Sciatic nerve (tissue), 2 donors: ENCODE data around the gene ANKUB1. TPM values are rescaled to one million over a fixed set of nuclear protein-coding genes. Genes with fewer than 3 reads are reported as not detected.
"Not testable (repeated sequence)": the region's sequence is repeated elsewhere in the genome, so short reads cannot be mapped to it uniquely, and the experiment has no call there.

Experiments used
- ATAC-seq: fragments of 200-7000 bp; cut with Tn5 transposase; one replicate; pipeline ENCODE4 v1.9.1; 2020; ENCODE audit warnings: mild to moderate bottlenecking, moderate library complexity
- DNase-seq: peaks from one replicate; pipeline ENCODE4 v3.0.0-alpha.2; 2020; ENCODE audit warnings: low spot score
- intact Hi-C: fragments of 100-400 bp; cut with DNase I; formaldehyde crosslinking; loops from one replicate; pipeline ENCODE4 v1.14.2; 2022
- total RNA-seq: library from RNA; stranded (reverse); fragmentation: NEBNext Ultra II Directional; extraction: Animal tissue kit (Norgen Biotek cat#: 25700); gene quantifications from one replicate; pipeline ENCODE4 v1.2.1, GENCODE V29; 2021
- donor health status: DM: no; HTN: no; CAD: no.
- donor health status: DM: no; HTN: no; CAD: no.

ANKUB1 gene, protein sequence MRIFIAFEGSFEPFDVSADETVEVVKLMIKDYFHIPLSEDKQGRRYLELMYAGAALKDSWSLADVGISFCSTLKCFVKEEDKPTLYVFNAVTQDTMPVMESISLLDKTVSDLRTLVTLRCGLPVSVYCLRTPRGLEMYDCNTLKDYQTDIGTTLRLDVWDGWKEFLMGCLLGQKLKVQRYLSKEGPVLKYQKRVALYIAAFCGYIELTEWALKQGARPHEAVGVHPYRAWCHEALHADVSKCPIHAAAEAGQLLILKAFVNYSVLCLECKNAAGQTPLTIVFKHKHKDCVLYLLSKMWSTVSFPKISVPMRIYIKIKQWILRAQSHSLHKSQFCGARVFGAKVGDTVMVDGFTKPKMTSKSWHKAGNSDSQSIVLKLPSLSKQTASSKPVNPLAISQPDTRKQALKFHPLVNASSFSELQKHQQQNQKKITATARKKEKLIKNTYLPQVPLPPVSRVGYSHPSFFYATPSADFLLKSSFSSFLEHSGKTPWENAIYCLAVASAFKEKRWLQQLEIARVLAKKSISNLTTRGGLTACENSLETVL
- total RNA-seq: 2.8 TPM

DNA sequence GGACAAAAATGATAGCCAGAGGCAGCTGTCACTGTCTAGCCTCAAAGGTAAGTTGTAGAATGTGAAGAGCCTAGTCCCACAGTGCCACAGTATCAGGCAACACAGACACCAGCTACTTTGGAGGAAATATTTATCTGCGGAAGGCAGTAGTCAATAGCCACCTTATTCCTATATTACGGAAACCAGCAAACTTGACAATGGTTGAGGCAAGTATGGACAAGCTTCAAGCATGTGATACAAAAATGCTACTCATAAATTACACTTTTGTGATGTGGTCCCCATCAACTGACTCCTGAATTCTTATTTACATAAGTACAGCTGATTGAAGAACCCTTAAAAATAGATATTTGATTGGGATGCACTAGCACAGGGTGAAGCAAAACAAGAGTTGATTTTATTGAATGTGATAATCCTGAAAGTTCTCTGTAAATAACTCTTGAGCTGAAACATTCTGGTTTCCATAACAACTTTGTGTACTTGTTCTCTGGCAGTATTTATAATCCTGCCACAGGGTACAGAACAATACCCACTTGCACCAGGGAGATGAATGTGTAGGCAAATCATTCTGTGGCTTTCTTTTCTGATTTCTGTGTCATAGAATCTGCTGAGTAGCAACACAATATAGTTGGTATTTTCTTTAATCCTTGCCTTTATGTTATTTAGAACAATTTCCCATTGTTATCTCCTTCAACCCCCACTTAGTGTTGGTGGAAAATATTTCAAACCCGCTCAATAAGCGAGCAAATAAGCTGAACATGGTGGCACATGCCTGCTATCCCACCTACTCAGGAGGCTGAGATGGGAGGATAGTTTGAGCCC is at the start of gene ANKUB1:
Gene ANKUB1, minus strand, starts transcription at position 103 of the 819 bp plus-strand sequence. CDS start 188 bp downstream, outside the sequence.
- intact Hi-C loops: no loop called here
- DNase-seq (no peak), ATAC-seq (peak; percentile 38)

DNA sequence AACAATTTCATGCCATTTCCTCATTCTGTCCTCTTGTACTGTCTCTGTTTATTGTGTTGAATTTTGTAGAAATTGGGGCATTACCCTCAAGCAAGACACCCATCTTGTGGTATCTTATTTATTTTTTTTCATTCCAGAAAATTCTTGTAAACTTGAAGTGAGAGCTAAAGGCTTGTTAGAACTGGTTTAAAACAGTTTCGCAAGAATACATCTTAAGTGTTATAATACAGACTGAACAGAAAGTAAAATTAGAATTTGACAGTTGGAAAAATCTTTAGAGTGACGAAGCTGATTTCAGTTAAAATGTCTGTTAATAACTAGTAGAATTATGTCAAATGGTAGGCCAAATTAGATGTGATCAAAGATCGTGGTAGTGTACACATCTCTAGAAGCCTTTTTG is 47.5 kb upstream of the ANKUB1 start:
- ATAC-seq (no peak), DNase-seq (no peak)
- intact Hi-C loops: no loop called here

DNA sequence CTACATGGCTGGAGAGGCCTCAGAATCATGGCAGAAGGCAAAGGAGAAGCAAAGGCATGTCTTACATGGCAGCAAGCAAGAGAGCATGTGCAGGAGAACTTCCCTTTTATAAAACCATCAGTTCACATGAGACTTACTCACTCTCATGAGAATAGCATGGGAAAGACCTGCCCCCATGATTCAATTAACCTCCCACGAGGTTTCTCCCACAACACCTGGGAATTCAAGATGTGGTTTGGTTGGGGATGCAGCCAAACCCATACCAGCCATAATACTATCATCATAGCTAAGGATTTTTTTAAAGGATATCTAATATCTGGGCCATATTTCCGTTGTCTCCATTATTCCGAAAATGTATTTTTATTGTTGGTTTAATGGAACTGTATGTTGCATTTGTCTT is 47.1 kb upstream of the ANKUB1 start:
- DNase-seq, ATAC-seq, intact Hi-C loops: not testable (repeated sequence)

DNA sequence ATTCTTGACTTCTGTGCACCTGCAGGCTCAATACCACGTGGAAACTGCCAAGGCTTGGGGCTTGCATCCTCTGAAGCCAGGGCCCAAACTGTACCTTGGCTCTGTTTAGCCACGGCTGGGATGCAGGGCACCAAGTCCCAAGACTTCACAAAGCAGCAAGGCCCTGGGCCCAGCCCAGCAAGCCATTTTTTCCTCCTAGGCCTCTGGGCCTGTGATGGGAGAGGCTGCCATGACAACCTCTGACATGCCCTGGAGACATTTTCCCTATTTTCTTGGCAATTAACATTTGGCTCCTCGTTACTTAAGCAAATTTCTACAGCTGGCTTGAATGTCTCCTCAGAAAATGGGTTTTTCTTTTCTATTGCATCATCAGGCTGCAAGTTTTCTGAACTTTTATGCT is 46.1 kb upstream of the ANKUB1 start:
- DNase-seq, ATAC-seq, intact Hi-C loops: not testable (repeated sequence)

DNA sequence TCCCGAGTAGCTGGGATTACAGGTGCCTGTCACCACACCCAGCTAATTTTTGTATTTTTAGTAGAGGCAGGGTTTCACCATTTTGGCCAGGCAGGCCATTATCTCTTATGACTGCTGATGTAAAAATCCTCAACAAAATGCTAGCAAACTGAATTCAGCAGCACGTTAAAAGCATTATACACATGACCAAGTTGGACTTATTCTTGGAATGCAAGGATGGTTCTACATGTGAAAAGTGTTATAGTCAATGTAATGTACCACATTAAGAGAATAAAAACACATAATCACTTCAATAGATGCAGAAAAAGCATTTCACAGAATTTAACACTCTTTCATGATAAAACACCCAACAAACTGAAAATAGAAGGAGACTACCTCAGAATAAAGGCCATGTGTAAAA is 40.9 kb upstream of the ANKUB1 start:
- ATAC-seq: no peak
- intact Hi-C loops: no loop called here

DNA sequence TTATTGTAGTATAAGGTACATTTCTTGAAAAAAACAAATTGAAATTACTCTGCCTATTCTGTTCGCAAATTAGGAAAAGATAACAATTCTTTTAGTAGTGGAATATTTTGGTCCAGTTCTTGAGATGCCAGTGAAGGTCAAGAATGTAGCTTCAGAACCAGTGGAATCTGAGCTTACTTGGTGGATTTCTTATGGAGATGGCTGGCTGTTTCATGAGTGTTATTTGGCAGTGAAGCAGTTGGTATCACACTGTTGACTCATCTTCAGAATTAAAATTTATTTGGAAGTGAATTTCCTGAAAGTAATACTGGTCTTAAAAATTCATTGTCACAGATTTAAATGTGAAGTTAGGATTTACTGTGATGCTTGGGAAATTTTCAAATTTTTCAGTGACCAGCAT is 39.7 kb upstream of the ANKUB1 start:
- intact Hi-C loops: no loop called here
- DNase-seq (no peak), ATAC-seq (no peak)

More for the DNA sequence above, 40.9 kb upstream of the ANKUB1 start:
- DNase-seq: no peak

DNA sequence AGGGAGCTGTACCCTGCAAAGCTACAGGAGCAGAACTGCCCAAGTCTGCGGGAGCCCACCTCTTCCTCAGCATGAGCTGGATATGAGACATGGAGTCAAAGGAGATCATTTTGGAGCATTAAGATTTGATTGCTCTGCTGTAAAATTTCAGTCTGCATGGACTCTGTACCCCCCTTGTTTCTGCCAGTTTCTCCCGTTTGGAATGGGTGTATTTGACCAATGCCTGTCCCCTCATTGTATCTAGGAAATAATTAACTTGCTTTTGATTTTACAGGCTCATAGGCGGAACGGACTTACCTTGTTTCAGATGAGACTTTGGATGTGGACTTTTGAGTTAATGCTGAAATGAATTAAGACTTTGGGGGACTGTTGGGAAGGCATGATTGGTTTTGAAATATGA is 39.0 kb upstream of the ANKUB1 start:
- no peak for DNase-seq
- ATAC-seq: no peak
- intact Hi-C loops: no loop called here

DNA sequence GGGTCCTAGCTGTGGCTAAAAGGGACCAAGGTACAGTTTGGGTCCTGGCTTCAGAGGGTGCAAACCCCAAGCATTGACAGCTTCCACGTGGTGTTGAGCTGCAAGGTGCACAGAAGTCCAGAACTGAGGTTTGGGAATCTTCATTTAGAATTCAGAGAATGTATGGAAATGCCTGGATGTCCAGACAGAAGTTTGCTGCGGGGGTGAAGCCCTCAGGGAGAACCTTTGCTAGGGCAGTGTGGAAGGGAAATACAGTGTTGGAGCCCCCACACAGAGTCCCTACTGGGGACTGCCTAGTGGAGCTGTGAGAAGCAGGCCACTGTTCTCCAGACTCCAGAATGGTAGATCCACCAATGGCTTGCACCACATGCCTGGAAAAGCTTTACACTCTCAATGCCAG is 38.5 kb upstream of the ANKUB1 start:
- ATAC-seq: no peak
- DNase-seq: no peak
- intact Hi-C loops: no loop called here

DNA sequence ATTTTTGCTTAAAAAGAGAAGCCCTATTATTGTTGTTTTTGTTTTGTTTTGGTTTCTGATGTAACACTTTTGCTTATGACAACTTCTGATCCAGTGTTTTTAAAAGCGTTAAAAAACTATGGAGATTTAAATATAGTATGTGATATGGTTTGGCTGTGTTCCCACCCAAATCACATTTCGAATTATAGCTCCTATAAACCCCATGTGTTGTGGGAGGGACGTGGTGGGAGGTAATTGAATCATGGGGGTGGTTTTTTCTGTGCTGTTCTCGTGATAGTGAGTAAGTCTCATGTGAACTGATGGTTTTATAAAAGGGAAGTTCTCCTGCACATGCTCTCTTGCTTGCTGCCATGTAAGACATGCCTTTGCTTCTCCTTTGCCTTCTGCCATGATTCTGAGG is 37.3 kb upstream of the ANKUB1 start:
- ATAC-seq, intact Hi-C loops, DNase-seq: not testable (repeated sequence)

DNA sequence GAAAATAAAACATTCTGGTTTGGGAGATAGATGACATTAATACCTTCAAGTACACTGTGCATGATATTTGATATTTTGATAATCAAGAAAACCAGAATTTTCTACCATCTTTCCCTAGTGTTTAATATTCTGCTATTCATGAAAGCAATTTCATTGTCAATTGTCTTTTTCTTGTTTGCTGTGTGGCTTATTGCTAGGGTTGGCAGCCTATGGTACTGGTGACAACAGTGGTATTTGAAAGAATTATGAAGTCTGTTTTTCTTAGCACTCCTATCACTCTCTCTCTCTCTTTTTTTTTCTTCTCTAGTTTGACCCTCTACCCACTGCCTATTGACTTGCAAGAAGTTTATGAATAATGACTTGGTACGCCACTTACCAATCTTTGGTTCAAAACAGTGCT is 36.0 kb upstream of the ANKUB1 start:
- intact Hi-C loops: no loop called here
- ATAC-seq (no peak), DNase-seq (no peak)

DNA sequence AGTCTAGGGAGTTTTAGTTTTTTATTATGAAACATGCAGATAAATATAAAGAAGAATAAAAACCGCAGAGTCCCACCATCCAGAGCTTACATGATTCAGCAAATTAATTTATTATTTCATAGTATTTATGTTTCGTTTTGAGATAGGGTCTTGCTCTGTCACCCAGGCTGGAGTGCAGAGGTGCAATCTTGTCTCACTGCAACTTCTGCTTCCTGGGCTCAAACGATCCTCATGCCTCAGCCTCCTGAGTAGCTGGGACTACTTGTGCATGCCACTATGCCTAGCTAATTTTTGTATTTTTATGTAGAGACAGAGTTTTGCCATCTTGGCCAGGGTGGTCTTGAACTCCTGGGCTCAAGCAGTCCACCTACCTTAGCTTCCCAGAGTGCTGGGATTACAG is 34.3 kb upstream of the ANKUB1 start:
- no peak for DNase-seq
- no peak for ATAC-seq
- intact Hi-C loops: no loop called here

DNA sequence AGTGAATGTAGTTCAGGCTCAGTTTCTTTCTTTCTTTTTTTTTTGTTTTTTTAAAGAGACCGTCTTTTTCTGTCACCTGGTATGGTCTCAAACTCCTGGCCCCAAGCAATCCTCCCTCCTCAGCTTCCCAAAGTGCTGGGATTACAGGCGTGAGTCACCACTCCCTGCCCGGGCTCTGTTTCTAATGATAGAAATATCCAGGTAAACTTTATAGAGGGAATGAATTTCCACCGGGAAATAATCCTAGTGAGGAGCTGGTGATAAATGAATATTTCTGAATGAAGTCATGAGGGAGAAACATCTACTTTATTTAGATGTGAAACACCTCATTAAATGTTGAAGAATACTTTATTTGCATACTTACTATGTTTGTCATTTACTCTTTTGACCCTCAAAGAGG is 27.8 kb upstream of the ANKUB1 start:
- ATAC-seq (no peak), DNase-seq (no peak)
- intact Hi-C loops: no loop called here

DNA sequence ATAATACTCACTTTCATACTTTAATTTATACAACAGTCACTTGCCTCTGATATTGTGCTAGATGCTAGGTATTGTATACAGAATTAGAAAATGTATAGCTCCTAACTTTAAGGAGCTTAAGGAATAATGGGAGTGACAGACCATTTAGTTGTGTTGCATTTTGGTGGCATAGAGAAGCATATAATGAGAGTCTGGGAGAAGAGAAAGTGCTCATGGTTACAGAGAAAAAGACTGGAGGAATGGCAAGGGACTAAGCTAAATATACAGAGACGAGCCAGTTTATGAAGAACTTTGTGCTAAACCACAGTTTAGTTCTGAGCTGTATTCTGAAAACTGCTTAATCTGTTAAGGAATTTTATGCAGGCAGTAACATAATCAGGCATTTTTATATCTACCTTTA is 27.1 kb upstream of the ANKUB1 start:
- DNase-seq: no peak
- intact Hi-C loops: no loop called here
- no peak for ATAC-seq

DNA sequence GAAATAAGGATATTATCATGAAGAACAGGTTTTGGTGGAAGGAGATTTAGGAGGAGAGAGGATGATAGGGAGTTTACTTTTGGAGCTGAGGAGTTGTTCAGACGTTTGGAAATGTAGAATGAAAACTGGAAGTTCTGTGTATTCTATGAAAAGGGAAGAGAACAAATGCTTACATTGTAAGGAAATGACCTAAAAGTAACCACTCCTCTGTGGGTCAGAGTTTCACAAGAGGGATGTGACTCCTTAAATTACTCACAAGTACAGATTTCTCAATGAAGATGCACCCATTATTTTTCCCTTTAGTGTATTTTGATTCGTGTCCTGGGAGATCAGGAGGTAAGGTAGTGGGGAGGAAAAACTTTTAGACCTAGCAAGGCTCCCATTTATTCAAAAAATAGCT is 24.6 kb upstream of the ANKUB1 start:
- intact Hi-C loops: no loop called here
- ATAC-seq: no peak
- no peak for DNase-seq

DNA sequence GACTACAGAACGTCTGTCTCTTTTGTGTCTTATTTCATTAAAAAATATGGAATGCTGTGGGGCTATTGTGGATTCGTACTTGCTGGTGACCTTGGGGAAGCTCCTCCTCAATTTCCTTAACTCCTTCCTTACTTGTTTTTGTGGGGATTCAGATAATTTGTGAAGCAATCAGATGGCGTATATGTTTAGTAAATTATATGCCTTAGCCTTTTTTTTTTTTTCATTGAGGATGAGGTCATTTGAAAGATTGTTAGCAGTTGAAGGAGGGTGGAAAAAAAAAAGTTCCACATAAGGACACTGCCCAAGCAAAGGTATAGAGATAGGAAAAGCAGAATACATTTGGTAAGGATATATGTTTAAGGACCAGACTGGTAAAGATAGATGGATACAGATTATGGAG is 24.0 kb upstream of the ANKUB1 start:
- ATAC-seq (no peak), DNase-seq (no peak)
- intact Hi-C loops: no loop called here

DNA sequence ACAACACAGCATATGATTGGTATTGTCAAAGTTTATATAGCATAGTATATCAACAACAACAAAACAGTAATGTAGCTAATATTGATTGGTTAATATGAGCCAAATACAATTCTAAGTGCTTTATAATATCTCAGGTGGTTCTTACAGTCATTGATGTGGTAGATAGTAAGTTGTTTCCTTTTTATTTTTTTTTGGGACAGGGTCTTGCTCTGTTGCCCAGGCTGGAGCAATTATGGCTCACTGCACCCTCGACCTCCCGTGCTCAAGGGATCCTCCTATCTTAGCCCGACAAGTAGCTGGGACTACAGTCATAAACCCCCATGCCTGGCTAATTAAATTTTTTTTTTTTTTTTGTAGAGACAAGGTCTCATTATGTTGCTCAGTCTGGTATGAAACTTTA is 23.4 kb upstream of the ANKUB1 start:
- DNase-seq (no peak), ATAC-seq (no peak)
- intact Hi-C loops: no loop called here

DNA sequence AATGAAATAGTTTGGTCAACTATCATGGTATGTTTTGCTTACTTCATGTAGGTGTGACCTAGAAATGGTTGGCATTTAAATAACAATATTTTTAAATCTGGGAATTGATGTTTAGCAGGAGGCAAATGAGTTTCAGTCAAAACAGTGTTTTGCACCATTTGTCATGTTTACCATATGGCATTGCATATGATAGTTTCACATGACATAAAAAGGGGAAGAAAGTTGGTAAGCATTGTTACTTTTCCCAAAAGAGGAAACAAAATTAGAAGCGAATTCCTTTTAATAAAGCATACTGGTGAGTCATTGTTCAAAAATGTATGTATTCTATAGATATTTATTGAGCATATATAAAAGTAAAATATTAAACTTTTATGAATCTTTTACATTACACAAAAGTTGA is 23.0 kb upstream of the ANKUB1 start:
- intact Hi-C loops: no loop called here
- ATAC-seq: no peak
- no peak for DNase-seq

DNA sequence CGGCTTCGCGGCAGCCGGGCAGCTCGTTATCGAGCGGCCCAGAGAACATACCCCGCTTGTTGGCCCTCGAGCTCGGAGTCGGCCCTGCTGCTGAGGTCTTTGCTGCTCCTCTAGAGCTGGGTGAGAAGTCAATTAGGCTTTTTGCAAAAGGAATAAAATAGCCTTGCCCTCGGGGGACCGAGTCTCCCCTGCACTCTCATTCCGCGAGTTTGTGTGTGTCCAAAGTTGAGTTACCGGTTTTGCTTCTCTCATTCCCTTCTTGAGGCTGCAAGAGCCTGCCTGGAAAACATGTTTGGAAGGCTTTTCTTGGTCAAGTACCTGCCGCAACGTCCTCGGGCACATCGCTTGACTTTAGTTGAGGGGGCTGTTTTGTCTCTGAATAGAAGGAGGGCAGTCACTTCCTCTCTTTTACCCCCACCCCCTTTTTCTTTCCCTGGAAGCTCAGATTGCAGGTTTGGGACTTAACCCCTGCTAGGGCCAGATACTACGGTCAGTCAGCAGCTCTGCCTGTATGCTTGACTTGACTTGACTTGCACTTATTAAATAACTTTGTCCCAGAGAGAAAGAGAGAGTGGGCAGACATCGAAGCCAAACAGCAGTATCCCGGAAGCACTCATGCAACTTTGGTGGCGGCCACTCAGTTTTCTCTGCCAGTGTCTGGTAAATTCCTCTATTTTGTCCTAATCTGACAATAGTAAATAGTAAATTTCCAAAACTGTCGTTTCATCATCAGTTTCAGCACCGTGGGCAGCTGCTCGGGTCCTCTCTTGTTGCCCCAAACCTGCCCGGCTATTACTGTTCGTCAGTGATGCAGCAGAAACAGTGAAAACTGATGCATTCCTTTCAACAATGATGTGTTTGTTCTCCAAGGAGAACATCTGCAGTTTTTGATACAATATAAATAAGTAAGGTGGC is 21.3 kb upstream of the ANKUB1 start:
- intact Hi-C loops: no loop called here
- peak; percentile 33 for ATAC-seq
- no peak for DNase-seq
